HG03342 (cell line): ENCODE results near the gene TTLL12.
"Not testable (repeated sequence)": the region's sequence is repeated elsewhere in the genome, so short reads cannot be mapped to it uniquely, and the experiment has no call there.

Experiments used
- ATAC-seq: cut with Tn5 transposase; IDR thresholded peaks from one replicate; pipeline ENCODE4 v1.9.1; 2021; ENCODE audit warnings: mild to moderate bottlenecking, moderate library complexity; ENCODE audit not compliant: unreplicated experiment

The TTLL12 gene

GRCh38 chr22:43157874-43158546 lies 28.9 kb downstream of the TTLL12 start:
- ATAC-seq: no peak

- ATAC-seq: no peak
Measured at GRCh38 chr22:43156413-43156812, 30.5 kb downstream of the TTLL12 start.

- ATAC-seq: no peak
Measured at GRCh38 chr22:43155789-43156188, 31.1 kb downstream of the TTLL12 start.

- ATAC-seq: no peak
Measured at GRCh38 chr22:43154887-43155536, 31.9 kb downstream of the TTLL12 start.

- no peak for ATAC-seq
Measured at GRCh38 chr22:43153899-43154298, 33.0 kb downstream of the TTLL12 start.

- no peak for ATAC-seq
Measured at GRCh38 chr22:43152357-43153071, 34.4 kb downstream of the TTLL12 start.

- no peak for ATAC-seq
Measured at GRCh38 chr22:43152003-43152356, 35.0 kb downstream of the TTLL12 start.

GRCh38 chr22:43151251-43152002 lies 35.5 kb downstream of the TTLL12 start, which contains the start of gene TSPO:
Gene TSPO (plus strand): TSS chr22:43151559. CDS start chr22:43159239, 7,680 bp downstream.
- ATAC-seq: no peak

GRCh38 chr22:43150731-43151206 lies 36.2 kb downstream of the TTLL12 start:
- no peak for ATAC-seq

- ATAC-seq: no peak
Measured at GRCh38 chr22:43148581-43148980, 38.4 kb downstream of the TTLL12 start.

- ATAC-seq: no peak
Measured at GRCh38 chr22:43147821-43148220, 39.1 kb downstream of the TTLL12 start.

GRCh38 chr22:43146332-43146731 lies 40.6 kb downstream of the TTLL12 start:
- ATAC-seq: not testable (repeated sequence)

- not testable (repeated sequence) for ATAC-seq
Measured at GRCh38 chr22:43145371-43145770, 41.6 kb downstream of the TTLL12 start.

GRCh38 chr22:43144949-43145348 lies 42.0 kb downstream of the TTLL12 start:
- ATAC-seq: no peak

- peak; percentile 84 for ATAC-seq
Measured at GRCh38 chr22:43142880-43143562, 43.9 kb downstream of the TTLL12 start, which contains the start of gene MCAT. Gene MCAT (minus strand): TSS chr22:43143398. CDS start chr22:43143348, 50 bp downstream.

GRCh38 chr22:43136801-43137200 lies 50.1 kb downstream of the TTLL12 start:
- no peak for ATAC-seq

- ATAC-seq: no peak
Measured at GRCh38 chr22:43136255-43136654, 50.7 kb downstream of the TTLL12 start.

GRCh38 chr22:43135565-43135964 lies 51.4 kb downstream of the TTLL12 start:
- no peak for ATAC-seq

- ATAC-seq: no peak
Measured at GRCh38 chr22:43134553-43134952, 52.4 kb downstream of the TTLL12 start.

- ATAC-seq: no peak
Measured at GRCh38 chr22:43133401-43133800, 53.5 kb downstream of the TTLL12 start.
